Activated CD8-positive, alpha-beta T cell treated with anti-CD3 and anti-CD28 coated beads, Interleukin-2, amount 10 ng/mL, durations not matched to agents 7 days and 5 days (primary cell): Measurements from ENCODE around the gene CLINT1. TPM values are rescaled to one million over a fixed set of nuclear protein-coding genes. Genes with fewer than 3 reads are reported as not detected.

Experiments used
- ATAC-seq: fragments of 150-1000 bp; cut with Tn5 transposase; one replicate; pipeline ENCODE4 v1.10.0; 2021; ENCODE audit warnings: moderate library complexity
- CTCF ChIA-PET: fragments of 350-600 bp; sonication (Branson Sonifier 250); formaldehyde crosslinking; loops from one replicate; lab custom pipeline; 2021; ENCODE audit warnings: antibody characterized with exemption; lab: Charles Lee
- POLR2A ChIA-PET: fragments of 350-600 bp; sonication (Branson Sonifier 250); formaldehyde crosslinking; loops from one replicate; lab custom pipeline; 2021; ENCODE audit warnings: antibody characterized with exemption; lab: Charles Lee
- DNase-seq: peaks from one replicate; pipeline ENCODE4 v3.0.0-alpha.2; 2020
- H3K27ac Mint-ChIP-seq: one replicate; pipeline ENCODE4 v1.8.0; 2021; ENCODE audit warnings: mild to moderate bottlenecking, mixed read lengths
- H3K27me3 Mint-ChIP-seq: one replicate; pipeline ENCODE4 v1.8.0; 2021; ENCODE audit warnings: low read depth, mixed read lengths
- H3K36me3 Mint-ChIP-seq: one replicate; pipeline ENCODE4 v1.8.0; 2021; ENCODE audit warnings: low read depth, mixed read lengths
- H3K4me1 Mint-ChIP-seq: one replicate; pipeline ENCODE4 v1.8.0; 2021; ENCODE audit warnings: low read depth, mixed read lengths
- H3K4me3 Mint-ChIP-seq: one replicate; pipeline ENCODE4 v1.8.0; 2021; ENCODE audit warnings: mild to moderate bottlenecking, mixed read lengths
- H3K9me3 Mint-ChIP-seq: one replicate; pipeline ENCODE4 v1.8.0; 2022; ENCODE audit warnings: mixed read lengths; ENCODE audit not compliant: insufficient read depth
- total RNA-seq, 2 experiments: library from RNA; stranded (reverse); gene quantifications; one replicate each; pipeline ENCODE4 v1.2.3, GENCODE V29; 2021

CLINT1 gene
- total RNA-seq, 2 experiments from 2014 or later: 65.7 to 67.2 TPM

DNA sequence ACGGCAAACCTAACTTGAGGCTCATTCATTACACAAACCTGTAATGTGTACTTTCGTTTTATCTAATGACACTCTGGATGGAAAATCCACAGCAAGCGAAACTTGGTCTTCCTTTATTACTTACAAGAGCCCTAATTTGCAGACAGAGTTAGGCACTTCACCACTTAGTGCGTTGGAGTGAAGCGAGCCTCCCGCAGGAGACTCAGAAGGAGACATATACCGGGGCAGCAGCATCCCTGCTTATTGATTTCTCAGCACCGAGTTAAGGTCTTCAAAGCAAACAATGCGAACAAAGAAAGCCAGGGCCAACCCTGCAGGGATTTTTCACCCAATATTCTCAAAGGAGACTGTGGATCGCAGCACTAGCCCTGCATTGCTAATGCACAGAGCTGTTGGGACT, 86.8 kb downstream of the CLINT1 start:
- no peaks in the 10 kb centered on the region for H3K4me1 Mint-ChIP-seq
- H3K27ac Mint-ChIP-seq: no peak overlapping the region
- no peak overlapping the region for H3K4me3 Mint-ChIP-seq
- H3K27me3 Mint-ChIP-seq: peaks cover 7% of the 10 kb centered on the region
- H3K36me3 Mint-ChIP-seq: no peaks in the 10 kb centered on the region
- ChIA-PET CTCF (interaction anchor here (4.0 kb wide), 1 partner anchor 11 kb away, joined by 16 read pairs; no protein-coding TSS in a partner anchor), POLR2A (no interaction called here)
- no peaks in the 10 kb centered on the region for H3K9me3 Mint-ChIP-seq
- ATAC-seq (no peak), DNase-seq (no peak)

DNA sequence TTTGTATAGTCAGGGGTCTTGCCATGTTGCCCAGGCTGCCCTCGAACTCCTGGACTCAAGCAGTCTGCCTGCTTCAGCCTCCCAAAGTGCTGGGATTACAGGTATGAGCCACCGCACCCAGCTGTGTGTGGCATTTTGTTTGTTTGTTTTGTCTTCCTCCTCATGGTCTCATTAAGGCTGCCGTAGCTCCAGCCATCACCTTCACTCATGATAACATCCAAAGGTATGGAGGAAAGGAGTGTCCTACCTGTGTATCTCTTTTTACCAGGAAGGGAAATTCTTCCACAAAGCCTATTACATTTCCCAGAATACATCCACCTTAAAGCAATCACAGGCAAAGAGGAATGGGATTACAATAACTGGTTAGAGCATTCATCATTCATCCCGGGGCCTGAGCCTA, 88.3 kb downstream of the CLINT1 start:
- Mint-ChIP-seq H3K9me3 (no peaks in the 10 kb centered on the region), H3K27me3 (peaks cover 7% of the 10 kb centered on the region), H3K4me3 (no peak overlapping the region), H3K27ac (no peak overlapping the region), H3K36me3 (no peaks in the 10 kb centered on the region), H3K4me1 (no peaks in the 10 kb centered on the region)
- no peak for ATAC-seq
- ChIA-PET CTCF (interaction anchor here (4.6 kb wide), 1 partner anchor 10 kb away, joined by 20 read pairs; no protein-coding TSS in a partner anchor), POLR2A (no interaction called here)
- DNase-seq: no peak

DNA sequence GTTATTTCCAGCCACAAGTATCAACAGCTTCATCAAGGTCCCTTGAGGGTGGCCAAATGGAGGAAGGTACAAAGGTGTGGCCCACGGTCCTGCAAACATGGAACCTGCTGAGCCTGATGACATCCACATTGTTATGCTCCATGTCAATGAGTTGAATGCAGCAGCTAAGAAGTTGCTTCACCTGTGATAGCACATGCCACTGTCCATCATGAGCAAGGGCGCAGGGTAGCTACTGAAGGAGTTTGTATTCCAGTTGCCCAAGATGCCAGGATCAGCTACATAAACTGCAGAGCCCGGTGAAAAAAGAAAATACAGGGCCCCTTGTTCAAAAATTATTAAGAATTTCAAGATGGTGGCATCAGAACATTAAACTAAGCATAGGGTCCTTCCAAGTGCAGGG, 91.3 kb downstream of the CLINT1 start:
- Mint-ChIP-seq H3K27ac (no peak overlapping the region), H3K4me1 (no peaks in the 10 kb centered on the region), H3K4me3 (no peak overlapping the region), H3K36me3 (no peaks in the 10 kb centered on the region), H3K9me3 (no peaks in the 10 kb centered on the region), H3K27me3 (peaks cover 4% of the 10 kb centered on the region)
- ChIA-PET CTCF (interaction anchor here (4.6 kb wide), 1 partner anchor 7 kb away, joined by 20 read pairs; no protein-coding TSS in a partner anchor), POLR2A (no interaction called here)
- DNase-seq: no peak
- no peak for ATAC-seq

DNA sequence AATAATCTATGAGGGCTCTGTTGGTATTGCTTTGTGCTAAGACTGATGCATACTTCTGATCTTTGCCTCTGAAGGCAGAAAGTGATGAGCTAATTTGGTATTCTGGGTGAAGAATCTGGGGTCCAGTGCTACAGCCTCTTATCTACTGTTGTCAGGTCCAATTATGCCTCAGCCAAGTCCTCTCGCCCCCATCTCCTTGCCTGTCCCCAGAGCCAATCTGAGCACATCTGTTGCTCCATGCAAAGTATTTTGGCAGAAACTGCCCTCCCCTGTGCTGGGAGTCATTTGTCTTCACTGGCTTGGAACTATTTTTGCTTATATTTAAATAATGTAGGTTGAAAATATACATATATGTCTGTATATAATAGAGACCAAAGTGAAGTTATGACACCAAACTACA, 92.0 kb downstream of the CLINT1 start:
- H3K27me3 Mint-ChIP-seq: peaks cover 4% of the 10 kb centered on the region
- ChIA-PET POLR2A (no interaction called here), CTCF (no interaction called here)
- no peak for DNase-seq
- no peak overlapping the region for H3K4me3 Mint-ChIP-seq
- H3K9me3 Mint-ChIP-seq: no peaks in the 10 kb centered on the region
- no peaks in the 10 kb centered on the region for H3K36me3 Mint-ChIP-seq
- no peaks in the 10 kb centered on the region for H3K4me1 Mint-ChIP-seq
- no peak for ATAC-seq
- no peak overlapping the region for H3K27ac Mint-ChIP-seq

DNA sequence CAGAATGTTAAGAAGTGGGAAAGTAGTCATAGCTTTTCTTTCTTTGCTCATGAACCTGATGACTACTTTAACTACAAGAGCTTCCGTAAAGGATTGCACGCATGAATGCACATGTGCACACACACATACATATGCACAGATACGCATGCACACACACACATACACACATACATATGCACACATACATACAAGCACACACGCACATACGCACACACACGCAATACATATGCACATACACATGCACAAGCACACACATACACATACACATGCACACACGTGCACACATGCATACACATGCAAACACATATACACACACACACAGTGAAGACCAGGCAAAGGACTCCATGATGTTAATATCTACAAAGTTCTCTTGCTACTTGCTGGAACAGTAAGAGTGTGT, 92.5 kb downstream of the CLINT1 start:
- no peak for DNase-seq
- ATAC-seq: no peak
- ChIA-PET CTCF (no interaction called here), POLR2A (no interaction called here)
- no peaks in the 10 kb centered on the region for H3K36me3 Mint-ChIP-seq
- no peak overlapping the region for H3K4me3 Mint-ChIP-seq
- H3K9me3 Mint-ChIP-seq: no peaks in the 10 kb centered on the region
- H3K4me1 Mint-ChIP-seq: no peaks in the 10 kb centered on the region
- H3K27me3 Mint-ChIP-seq: peaks cover 4% of the 10 kb centered on the region
- H3K27ac Mint-ChIP-seq: no peak overlapping the region

DNA sequence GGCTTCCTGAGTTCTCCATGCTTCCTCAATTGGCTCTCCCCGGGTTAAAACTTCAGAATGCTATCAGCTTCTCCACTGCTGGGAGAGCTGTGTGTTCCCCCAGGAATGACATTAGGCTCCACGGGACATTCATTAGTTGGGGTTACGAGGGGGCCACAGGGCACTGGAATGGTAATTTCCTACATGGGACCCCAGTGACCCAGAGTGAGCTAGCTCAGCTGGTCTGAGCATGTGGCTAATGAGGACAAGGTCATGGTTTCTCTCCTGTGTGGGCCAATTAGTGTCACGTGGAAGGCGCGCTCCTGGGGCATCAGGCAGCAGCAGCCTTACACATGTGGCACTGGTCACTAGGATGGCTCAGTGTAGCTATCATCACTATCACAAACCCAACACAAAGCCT, 94.4 kb downstream of the CLINT1 start:
- ChIA-PET POLR2A (no interaction called here), CTCF (interaction anchor here (1.1 to 1.6 kb wide), 2 partner anchors 184 to 311 kb away, joined by 4 to 14 read pairs; no protein-coding TSS in a partner anchor)
- Mint-ChIP-seq H3K4me3 (no peak overlapping the region), H3K9me3 (no peaks in the 10 kb centered on the region), H3K27ac (no peak overlapping the region), H3K27me3 (no peaks in the 10 kb centered on the region), H3K4me1 (no peaks in the 10 kb centered on the region), H3K36me3 (no peaks in the 10 kb centered on the region)
- DNase-seq (no peak), ATAC-seq (no peak)

DNA sequence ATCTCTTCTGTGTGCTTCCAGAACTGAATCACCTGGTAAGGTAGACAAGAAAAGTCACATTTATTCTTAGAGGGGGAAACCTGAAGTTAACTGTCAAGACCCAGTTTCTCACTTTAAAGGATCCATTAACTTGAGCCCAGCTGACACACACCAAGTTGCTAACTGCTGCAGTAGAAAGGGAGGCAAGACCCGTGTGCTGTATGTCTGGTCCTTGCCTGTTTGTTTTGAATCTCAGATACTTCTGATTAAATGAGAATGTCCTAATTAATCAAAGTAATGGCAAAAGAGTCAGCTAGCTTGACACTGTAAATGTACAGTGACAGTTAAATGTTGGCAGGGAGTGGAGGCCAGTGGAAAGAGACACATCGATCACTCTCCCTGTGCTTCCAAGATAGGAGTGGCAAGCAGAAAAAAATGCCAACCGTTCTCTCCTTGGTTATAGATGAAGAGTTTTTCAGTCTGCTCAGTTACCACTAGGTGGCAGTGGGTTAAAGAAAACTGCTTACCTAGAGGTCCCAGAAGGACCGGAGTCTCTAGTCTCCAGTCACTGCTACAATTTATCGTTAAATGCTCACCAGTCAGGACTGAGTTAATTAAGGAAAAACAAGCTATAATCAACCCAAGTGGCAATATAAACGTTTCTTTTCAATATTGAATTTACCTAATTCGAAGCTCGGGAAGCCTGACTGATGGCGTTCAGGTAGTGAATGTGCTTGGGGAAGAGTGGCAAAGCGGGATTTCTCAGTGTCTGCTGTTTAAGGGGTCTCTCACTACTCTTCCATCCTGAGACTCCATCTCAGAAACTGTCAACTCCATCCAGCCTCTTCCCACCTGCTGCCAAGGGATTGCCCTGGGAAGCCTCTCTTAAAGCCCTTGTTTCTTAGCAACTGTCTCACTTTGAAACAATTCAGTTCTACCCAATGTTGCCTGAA, 97.0 kb downstream of the CLINT1 start:
- H3K4me1 Mint-ChIP-seq: no peaks in the 10 kb centered on the region
- H3K27ac Mint-ChIP-seq: no peak overlapping the region
- ChIA-PET CTCF (interaction anchor here (0.7 to 8.7 kb wide), 19 partner anchors 8 to 313 kb away, joined by 3 to 41 read pairs (median 5); partner anchors contain the start of gene LSM11), POLR2A (no interaction called here)
- H3K36me3 Mint-ChIP-seq: no peaks in the 10 kb centered on the region
- no peaks in the 10 kb centered on the region for H3K9me3 Mint-ChIP-seq
- ATAC-seq: peak; percentile 90
- DNase-seq: peak; percentile 53
- no peaks in the 10 kb centered on the region for H3K27me3 Mint-ChIP-seq
- no peak overlapping the region for H3K4me3 Mint-ChIP-seq

DNA sequence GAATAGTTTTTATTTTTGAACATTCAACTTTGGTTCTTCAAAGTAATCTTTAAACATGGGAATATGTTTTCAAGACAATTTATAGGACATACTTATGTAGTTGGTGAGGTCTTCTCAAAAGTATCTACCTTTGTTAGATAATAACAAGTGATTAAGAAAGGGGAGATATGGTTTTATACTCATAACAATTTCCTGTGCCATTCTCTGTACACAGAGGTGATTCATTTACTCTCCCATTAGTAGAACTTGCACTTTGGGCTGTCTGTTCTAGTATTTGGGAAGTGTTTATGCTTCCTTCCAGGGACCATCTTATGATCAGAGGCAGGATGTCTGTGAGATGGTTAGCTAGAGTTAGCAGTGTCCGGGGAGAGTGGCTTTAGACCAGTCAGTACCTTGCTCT, 100.2 kb downstream of the CLINT1 start:
- H3K4me3 Mint-ChIP-seq: no peak overlapping the region
- no peaks in the 10 kb centered on the region for H3K4me1 Mint-ChIP-seq
- H3K27me3 Mint-ChIP-seq: no peaks in the 10 kb centered on the region
- ATAC-seq (no peak), DNase-seq (no peak)
- no peaks in the 10 kb centered on the region for H3K9me3 Mint-ChIP-seq
- H3K36me3 Mint-ChIP-seq: peaks cover 14% of the 10 kb centered on the region
- no peak overlapping the region for H3K27ac Mint-ChIP-seq
- ChIA-PET CTCF (interaction anchor here (1.5 to 8.7 kb wide), 4 partner anchors 11 to 190 kb away, joined by 3 to 41 read pairs (median 19); partner anchors contain the start of gene LSM11), POLR2A (interaction anchor here (1.3 kb wide), 1 partner anchor 16 kb away, joined by 4 read pairs; the partner anchor contains the start of gene LSM11)

DNA sequence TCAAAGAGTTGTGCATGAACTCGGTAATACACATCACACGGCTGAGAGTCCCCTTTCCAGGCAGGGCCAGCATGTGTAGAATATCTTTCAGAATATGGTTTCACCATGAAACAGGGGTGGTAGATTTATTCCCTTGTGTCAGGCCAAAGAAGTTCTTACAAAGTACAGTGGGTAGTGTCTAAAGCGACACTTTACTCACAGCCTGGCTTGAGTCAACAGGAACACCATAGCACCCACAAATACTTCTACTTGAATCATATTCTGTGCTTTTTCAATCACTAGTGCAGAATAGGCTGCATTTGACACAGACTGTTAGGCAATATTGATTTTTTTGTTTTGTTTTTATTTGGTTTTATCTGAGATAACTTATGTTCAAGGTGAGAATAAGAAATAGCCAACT, 102.8 kb downstream of the CLINT1 start:
- H3K4me3 Mint-ChIP-seq: no peak overlapping the region
- no peaks in the 10 kb centered on the region for H3K27me3 Mint-ChIP-seq
- H3K27ac Mint-ChIP-seq: no peak overlapping the region
- peaks cover 19% of the 10 kb centered on the region for H3K36me3 Mint-ChIP-seq
- ChIA-PET CTCF (interaction anchor here (8.7 kb wide), 1 partner anchor 12 kb away, joined by 41 read pairs; the partner anchor contains the start of gene LSM11), POLR2A (no interaction called here)
- DNase-seq (no peak), ATAC-seq (no peak)
- no peaks in the 10 kb centered on the region for H3K9me3 Mint-ChIP-seq
- no peaks in the 10 kb centered on the region for H3K4me1 Mint-ChIP-seq

DNA sequence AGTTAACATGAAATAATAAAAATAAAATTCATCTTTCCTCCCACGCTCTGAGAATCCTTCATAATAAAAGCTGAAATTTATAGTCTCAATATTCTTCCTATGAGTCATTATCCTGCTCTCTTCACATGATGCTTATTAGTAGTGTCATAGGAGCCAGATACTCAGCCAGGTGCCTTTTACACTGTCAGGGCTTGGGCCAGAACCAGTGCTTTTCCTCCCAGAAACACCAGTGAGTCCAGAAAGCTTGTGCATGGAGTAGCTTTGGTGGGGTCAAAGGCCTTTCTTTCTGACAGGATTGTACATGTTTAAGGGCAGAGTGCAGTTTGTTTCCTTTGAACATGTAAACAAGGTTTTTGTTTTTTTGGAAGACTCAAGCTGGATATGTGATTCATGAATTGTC, 108.6 kb downstream of the CLINT1 start:
- ChIA-PET CTCF (interaction anchor here (0.9 kb wide), 2 partner anchors 12 to 90 kb away, joined by 3 to 4 read pairs; no protein-coding TSS in a partner anchor), POLR2A (no interaction called here)
- Mint-ChIP-seq H3K27me3 (no peaks in the 10 kb centered on the region), H3K9me3 (no peaks in the 10 kb centered on the region), H3K4me3 (no peak overlapping the region), H3K27ac (no peak overlapping the region), H3K4me1 (peaks cover 13% of the 10 kb centered on the region), H3K36me3 (peaks cover 13% of the 10 kb centered on the region)
- DNase-seq (no peak), ATAC-seq (no peak)

DNA sequence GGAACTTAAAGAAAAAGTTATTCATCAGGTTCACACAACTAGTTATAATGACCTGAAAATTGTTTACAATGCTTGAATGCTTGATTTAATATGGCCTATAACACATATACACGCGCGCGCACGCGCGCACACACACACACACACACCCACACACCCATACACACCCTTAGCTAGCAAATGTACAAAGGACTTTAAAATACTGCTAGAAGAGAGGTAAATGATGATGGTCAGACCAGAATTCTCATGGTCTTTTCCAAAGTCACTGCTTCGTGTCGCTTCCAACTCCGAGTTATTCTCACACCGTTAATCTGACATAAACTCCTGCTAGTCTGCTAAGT, 109.5 kb downstream of the CLINT1 start:
- ATAC-seq: no peak
- Mint-ChIP-seq H3K27ac (no peak overlapping the region), H3K36me3 (peaks cover 10% of the 10 kb centered on the region), H3K9me3 (no peaks in the 10 kb centered on the region), H3K4me1 (peaks cover 18% of the 10 kb centered on the region), H3K27me3 (no peaks in the 10 kb centered on the region), H3K4me3 (no peak overlapping the region)
- DNase-seq: no peak
- ChIA-PET POLR2A (no interaction called here), CTCF (interaction anchor here (0.9 kb wide), 1 partner anchor 13 kb away, joined by 4 read pairs; no protein-coding TSS in a partner anchor)
